Measurements from ENCODE around the gene CAMK2B. TPM values are rescaled to one million over a fixed set of nuclear protein-coding genes. Genes with fewer than 3 reads are reported as not detected.

Gene CAMK2B
- total RNA-seq, 1 donor from 2014 or later = not detected

DNA sequence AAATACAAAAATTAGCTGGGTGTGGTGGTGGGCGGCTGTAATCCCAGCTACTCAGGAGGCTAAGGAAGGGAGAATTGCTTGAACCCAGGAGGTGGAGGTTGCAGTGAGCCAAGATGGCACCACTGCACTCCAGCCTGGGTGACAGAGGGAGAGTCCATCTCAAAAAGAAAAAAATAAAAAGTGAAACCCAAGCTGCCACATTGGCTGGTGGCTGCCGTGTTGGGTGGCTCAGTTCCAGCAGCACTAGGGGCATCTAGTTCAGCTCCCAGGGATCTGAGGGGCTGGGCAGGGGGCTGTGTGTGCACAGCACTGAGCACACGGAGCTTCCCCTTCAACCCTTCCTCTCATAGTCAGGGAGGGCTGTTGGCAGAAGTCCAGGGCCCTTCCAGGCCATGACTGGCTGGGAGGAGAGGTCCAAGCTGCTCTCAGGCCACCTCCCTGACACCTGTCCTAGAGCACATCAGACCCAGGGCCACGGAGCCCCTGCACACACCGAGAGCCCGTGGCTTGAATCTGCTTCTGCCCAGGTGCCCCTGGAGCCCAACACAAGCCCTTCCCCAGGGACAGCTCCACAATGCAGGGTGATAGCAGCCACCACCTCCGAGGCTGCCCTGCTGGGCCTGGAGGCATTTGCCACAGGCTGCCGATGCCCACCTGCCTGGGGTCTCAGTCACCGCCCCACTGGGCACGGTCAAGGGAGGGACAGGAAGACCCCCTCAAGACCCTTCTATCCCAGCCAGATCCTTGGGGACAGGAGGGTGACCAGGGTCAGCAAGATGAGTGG lies 77.3 kb downstream of the CAMK2B start:
- TF ChIP-seq, protein P1, sequence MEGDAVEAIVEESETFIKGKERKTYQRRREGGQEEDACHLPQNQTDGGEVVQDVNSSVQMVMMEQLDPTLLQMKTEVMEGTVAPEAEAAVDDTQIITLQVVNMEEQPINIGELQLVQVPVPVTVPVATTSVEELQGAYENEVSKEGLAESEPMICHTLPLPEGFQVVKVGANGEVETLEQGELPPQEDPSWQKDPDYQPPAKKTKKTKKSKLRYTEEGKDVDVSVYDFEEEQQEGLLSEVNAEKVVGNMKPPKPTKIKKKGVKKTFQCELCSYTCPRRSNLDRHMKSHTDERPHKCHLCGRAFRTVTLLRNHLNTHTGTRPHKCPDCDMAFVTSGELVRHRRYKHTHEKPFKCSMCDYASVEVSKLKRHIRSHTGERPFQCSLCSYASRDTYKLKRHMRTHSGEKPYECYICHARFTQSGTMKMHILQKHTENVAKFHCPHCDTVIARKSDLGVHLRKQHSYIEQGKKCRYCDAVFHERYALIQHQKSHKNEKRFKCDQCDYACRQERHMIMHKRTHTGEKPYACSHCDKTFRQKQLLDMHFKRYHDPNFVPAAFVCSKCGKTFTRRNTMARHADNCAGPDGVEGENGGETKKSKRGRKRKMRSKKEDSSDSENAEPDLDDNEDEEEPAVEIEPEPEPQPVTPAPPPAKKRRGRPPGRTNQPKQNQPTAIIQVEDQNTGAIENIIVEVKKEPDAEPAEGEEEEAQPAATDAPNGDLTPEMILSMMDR (conservative IDR thresholded peaks at IDR 0.05; ENCODE audit: low read depth, low read length) = no peak
- H3K4me3 ChIP-seq (ENCODE audit: low read depth, low read length) = no peak overlapping the region
- DNase-seq (ENCODE audit: low read depth) = no peak

DNA sequence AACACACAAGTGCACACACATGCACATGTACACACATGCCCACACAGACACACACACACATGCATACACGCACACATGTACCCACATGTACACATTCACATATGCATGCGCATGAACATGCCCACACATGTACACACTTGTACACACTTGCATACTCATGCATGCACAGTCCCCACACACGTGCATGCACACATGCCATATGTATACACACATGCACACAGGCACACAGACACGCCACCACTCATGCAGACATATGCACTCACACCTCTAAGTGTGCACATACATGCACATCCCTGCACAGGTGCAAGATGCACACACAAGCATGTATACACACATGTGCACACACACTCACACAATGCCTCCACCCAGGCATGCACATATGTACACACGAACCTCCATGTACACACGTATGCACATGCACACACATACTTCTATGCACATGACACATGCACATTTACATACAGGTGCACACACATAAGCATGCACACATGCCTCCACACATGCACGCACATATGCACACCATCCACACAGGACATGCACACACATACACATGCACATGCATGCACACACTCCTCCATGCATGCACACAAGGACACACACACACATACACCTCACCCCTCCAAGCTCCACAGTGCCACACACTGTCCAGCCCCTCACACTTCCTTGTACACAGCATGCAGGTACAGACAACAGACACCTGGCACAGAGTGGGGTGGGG lies 78.8 kb downstream of the CAMK2B start:
- TF ChIP-seq, protein P1 (conservative IDR thresholded peaks at IDR 0.05; ENCODE audit: low read depth, low read length) = no peak
- no peak overlapping the region for H3K4me3 ChIP-seq (ENCODE audit: low read depth, low read length)
- DNase-seq (ENCODE audit: low read depth) = no peak

DNA sequence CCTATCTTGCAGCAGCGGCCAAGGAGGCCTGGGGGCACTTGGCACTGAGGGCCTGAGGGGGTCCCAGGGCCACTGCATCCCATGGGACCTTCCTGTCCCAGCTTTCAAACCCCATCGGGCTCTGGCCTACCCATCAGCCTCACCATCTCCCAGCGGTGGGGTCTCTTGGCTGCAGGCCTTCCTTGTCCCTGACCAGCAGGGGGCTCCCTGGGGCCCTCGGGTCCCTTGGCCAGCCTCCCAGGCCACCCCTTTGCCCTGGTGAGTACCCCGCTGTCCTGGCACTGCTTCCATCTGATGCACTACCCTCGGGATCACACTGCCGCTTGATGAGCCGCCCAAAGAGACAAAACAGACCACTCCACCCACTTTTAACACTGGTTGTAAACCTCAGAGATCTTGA lies 81.1 kb downstream of the CAMK2B start:
- no peak for DNase-seq (ENCODE audit: low read depth)

DNA sequence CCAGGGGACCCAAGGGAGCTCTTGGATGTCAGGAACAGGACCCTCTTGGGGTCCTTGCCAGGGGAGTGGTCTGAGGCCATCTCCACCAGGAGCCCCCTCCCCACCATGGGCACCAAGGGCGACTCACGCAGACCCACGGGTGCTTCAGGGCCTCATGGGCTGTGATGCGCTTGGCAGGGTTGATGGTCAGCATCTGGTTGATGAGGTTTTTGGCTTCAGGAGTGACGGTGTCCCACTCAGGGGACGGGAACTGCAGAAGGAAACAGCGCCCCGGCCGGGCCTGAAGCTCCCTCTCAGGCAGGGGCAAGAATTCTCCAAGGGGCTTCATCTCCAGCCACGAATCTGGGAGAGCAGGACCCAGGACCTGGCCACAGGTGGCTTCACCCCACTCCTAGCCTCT lies 83.3 kb downstream of the CAMK2B start:
- TF ChIP-seq, protein P1 (conservative IDR thresholded peaks at IDR 0.05; ENCODE audit: low read depth, low read length) = no peak
- no peak for DNase-seq (ENCODE audit: low read depth)
- H3K4me3 ChIP-seq (ENCODE audit: low read depth, low read length) = no peak overlapping the region

More for the DNA sequence above, 81.1 kb downstream of the CAMK2B start:
- TF ChIP-seq, protein P1 (conservative IDR thresholded peaks at IDR 0.05; ENCODE audit: low read depth, low read length) = peak; percentile 72
- H3K4me3 ChIP-seq (ENCODE audit: low read depth, low read length) = no peak overlapping the region

DNA sequence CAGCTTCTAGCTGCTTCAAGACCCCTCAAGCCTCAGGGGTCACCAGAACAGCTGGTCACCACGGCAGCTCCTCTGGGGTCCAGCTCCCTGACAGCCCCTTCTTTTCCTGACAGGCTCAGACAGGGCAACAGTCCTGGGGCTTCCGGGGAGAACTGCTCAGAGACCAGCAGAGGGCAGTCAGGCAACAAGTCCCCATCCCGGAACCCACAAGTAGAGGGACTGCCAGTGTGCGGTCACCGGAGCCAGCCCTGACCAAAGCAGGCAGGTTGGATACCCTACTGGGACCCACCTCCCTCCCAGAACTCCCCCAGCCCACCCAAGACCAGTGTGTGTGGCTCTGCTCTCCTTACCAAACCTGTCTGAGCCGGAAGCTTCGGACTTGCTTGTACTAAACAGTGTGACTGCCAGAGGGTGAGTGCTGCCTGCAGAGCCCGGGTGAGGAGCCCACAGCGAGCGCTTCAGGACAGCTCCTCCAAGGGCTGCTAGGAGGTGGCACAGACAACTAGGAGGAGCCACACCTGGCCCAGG lies 84.3 kb downstream of the CAMK2B start:
- H3K4me3 ChIP-seq (ENCODE audit: low read depth, low read length) = peak overlapping the region; percentile 41
- TF ChIP-seq, protein P1 (conservative IDR thresholded peaks at IDR 0.05; ENCODE audit: low read depth, low read length) = peak; percentile 88
- DNase-seq (ENCODE audit: low read depth) = peak; percentile 18

DNA sequence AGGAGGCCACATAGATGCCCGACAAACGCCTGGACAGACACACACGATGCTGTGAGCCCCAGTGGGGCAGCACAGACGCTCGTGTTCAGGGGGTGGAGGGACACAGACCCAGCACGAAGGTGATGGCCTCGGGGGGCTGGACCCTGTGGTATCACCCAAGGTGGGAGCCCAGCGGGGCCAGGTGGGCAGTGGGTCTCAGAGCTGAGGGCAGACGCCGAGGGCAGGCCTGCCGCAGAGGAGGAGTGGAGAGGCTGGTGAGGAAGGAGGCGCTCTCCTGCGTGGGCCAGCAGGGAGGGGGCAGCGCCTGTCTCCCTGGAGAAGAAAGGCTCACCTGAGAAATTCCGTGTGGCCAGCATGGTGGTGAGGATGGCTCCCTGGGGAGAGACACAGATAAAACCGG lies 85.0 kb downstream of the CAMK2B start:
- H3K4me3 ChIP-seq (ENCODE audit: low read depth, low read length) = no peak overlapping the region
- TF ChIP-seq, protein P1 (conservative IDR thresholded peaks at IDR 0.05; ENCODE audit: low read depth, low read length) = no peak
- no peak for DNase-seq (ENCODE audit: low read depth)

Data from epithelial cell of proximal tubule (primary cell).